ENCODE measurements around the gene DCTN2. TPM values are rescaled to one million over a fixed set of nuclear protein-coding genes. Genes with fewer than 3 reads are reported as not detected.
"Not testable (repeated sequence)": the region's sequence is repeated elsewhere in the genome, so short reads cannot be mapped to it uniquely, and the experiment has no call there.

The DCTN2 gene
- total RNA-seq, 1 donor from 2014 or later: 91.8 TPM

DNA sequence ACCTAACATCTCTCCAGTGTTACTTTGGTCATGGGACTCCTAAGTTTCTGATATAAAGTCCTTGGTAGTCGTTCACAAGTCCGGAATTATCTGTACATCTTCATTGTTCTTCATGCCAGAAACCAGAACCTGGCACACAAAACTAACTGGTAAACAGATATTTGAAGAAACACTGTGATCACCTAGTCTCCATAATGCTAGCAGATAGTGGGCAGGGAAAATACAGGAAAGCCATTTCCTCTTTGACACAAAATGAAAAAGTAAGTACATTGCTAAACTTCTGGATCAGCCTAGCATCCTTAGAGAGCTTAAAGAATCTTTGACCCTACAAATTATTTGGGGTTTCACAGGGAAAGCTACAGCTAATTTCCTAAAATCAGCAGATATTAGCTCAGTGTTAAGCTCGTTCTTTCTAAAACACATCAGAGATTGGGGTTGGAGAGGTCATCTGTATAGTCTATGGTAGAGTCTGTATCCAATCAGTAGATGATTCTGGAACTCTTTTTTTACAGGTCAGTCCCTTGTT, 31.5 kb downstream of the DCTN2 start:
- ATAC-seq (ENCODE audit: low read depth): no peak
- H3K36me3 Mint-ChIP-seq (ENCODE audit: low read depth): peaks cover 92% of the 10 kb centered on the region
- ChIA-PET CTCF (no interaction called here), POLR2A (interaction anchor here (0.6 to 1.8 kb wide), 8 partner anchors 11 to 107 kb away, joined by 3 to 5 read pairs (median 3); no protein-coding TSS in a partner anchor)
- intact Hi-C loops (cut with micrococcal nuclease): no loop called here
- no peaks in the 10 kb centered on the region for H3K27me3 Mint-ChIP-seq
- no peak for DNase-seq
- TF ChIP-seq, protein P1, sequence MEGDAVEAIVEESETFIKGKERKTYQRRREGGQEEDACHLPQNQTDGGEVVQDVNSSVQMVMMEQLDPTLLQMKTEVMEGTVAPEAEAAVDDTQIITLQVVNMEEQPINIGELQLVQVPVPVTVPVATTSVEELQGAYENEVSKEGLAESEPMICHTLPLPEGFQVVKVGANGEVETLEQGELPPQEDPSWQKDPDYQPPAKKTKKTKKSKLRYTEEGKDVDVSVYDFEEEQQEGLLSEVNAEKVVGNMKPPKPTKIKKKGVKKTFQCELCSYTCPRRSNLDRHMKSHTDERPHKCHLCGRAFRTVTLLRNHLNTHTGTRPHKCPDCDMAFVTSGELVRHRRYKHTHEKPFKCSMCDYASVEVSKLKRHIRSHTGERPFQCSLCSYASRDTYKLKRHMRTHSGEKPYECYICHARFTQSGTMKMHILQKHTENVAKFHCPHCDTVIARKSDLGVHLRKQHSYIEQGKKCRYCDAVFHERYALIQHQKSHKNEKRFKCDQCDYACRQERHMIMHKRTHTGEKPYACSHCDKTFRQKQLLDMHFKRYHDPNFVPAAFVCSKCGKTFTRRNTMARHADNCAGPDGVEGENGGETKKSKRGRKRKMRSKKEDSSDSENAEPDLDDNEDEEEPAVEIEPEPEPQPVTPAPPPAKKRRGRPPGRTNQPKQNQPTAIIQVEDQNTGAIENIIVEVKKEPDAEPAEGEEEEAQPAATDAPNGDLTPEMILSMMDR (IDR thresholded peaks at IDR 0.05): no peak
- peak overlapping the region; percentile 46 for H3K27ac Mint-ChIP-seq
- no peak overlapping the region for H3K4me3 Mint-ChIP-seq
- peaks cover 24% of the 10 kb centered on the region for H3K4me1 Mint-ChIP-seq
- H3K9me3 Mint-ChIP-seq: no peaks in the 10 kb centered on the region

DNA sequence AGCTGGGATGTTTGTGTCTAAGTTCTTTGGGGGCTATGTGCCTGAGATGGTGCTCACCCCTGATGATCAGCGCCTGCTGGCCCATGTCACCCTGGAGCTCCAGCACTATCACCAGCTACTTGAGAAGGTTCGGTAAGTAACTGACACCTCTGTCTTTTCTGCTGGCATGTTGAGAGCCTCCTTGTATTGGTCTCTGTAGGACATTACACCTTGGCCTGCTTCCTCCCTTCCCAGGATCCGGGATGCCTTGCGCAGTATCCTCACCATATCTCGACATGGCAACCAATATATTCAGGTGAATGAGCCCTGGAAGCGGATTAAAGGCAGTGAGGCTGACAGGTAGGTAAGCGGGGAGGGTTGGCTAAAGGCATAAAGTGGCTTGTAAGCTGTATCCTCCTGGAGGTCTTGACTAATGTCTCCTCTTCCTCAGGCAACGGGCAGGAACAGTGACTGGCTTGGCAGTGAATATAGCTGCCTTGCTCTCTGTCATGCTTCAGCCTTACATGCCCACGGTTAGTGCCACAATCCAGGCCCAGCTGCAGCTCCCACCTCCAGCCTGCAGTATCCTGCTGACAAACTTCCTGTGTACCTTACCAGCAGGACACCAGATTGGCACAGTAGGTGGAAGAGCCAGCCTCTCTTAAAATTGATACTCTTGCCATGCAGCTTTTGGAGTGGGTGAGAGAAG, 32.1 kb downstream of the DCTN2 start:
- Mint-ChIP-seq H3K27me3 (no peaks in the 10 kb centered on the region), H3K27ac (no peak overlapping the region), H3K36me3 (ENCODE audit: low read depth) (peaks cover 90% of the 10 kb centered on the region), H3K4me1 (peaks cover 21% of the 10 kb centered on the region), H3K9me3 (no peaks in the 10 kb centered on the region), H3K4me3 (no peak overlapping the region)
- TF ChIP-seq, protein P1 (IDR thresholded peaks at IDR 0.05): no peak
- DNase-seq (no peak), ATAC-seq (ENCODE audit: low read depth) (no peak)
- intact Hi-C loops (cut with micrococcal nuclease): no loop called here
- CTCF ChIA-PET: no interaction called here
- POLR2A ChIA-PET: interaction anchor here (0.6 to 1.8 kb wide), 9 partner anchors 10 to 151 kb away, joined by 3 to 7 read pairs (median 4); partner anchors contain the start of gene DCTN2

DNA sequence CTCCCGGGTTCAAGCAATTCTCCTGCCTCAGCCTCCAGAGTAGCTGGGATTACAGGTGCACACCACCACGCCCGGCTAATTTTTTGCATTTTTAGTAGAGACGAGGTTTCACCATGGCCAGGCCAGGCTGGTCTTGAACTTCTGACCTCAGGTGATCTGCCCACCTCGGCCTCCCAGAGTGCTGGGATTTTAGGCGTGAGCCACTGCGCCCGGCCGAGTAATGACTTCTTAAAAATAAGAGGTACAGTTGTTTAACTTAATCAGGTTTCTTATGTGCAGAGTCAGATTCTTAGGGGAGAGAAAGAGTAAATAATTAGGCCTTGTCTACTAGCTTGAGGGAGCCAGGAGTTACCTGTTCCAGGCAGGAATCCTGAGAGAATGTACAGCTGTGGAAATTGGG, 32.7 kb downstream of the DCTN2 start:
- H3K4me3 Mint-ChIP-seq; H3K9me3 Mint-ChIP-seq; ATAC-seq (ENCODE audit: low read depth); intact Hi-C loops (cut with micrococcal nuclease); CTCF ChIA-PET; H3K27me3 Mint-ChIP-seq; H3K27ac Mint-ChIP-seq; DNase-seq: not testable (repeated sequence)
- peaks cover 18% of the 10 kb centered on the region for H3K4me1 Mint-ChIP-seq
- POLR2A ChIA-PET: interaction anchor here (0.6 to 1.1 kb wide), 8 partner anchors 9 to 181 kb away, joined by 3 to 11 read pairs (median 6); partner anchors contain the start of genes DCTN2 and MBD6
- H3K36me3 Mint-ChIP-seq (ENCODE audit: low read depth): peaks cover 90% of the 10 kb centered on the region

DNA sequence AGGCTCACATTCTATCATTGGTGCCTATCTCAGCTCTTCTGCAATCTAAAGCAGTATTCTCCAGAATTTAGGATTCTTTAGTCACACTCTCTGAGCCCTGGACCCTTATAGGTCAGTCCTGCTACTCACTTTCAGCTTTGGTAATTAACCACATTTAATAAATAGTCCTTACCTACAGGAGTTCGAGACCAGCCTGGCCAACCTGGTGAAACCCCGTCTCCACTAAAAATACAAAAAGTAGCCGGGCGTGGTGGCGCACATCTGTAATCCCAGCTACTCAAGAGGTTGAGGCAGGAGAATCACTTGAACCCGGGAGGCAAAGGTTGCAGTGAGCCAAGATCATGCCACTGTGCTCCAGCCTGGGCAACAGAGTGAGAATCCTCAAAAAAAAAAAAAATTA, 33.3 kb downstream of the DCTN2 start:
- H3K27ac Mint-ChIP-seq; H3K27me3 Mint-ChIP-seq; H3K9me3 Mint-ChIP-seq; H3K4me3 Mint-ChIP-seq; ATAC-seq (ENCODE audit: low read depth); CTCF ChIA-PET; DNase-seq; intact Hi-C loops (cut with micrococcal nuclease): not testable (repeated sequence)
- H3K4me1 Mint-ChIP-seq: peaks cover 13% of the 10 kb centered on the region
- H3K36me3 Mint-ChIP-seq (ENCODE audit: low read depth): peaks cover 90% of the 10 kb centered on the region
- POLR2A ChIA-PET: interaction anchor here (0.6 to 1.1 kb wide), 5 partner anchors 9 to 181 kb away, joined by 3 to 11 read pairs (median 6); partner anchors contain the start of gene MBD6

DNA sequence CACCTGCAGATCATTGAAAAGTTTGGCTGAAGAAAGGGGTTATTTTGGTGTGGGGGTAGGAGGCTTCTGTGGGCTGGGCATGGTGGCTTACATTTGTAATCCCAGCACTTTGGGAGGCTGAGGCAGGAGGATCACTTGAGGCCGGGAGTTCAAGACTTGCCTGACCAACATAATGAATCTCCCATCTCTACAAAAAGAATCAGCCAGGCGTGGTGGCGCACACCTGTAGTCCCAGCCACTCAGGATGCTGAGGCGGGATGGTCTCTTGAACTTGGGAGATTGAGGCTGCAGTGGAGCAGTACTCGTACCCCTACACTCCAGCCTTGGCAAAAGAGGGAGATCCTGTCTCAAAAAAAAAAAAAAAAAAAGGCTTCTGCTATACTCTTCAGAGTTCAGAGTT, 33.7 kb downstream of the DCTN2 start:
- POLR2A ChIA-PET: interaction anchor here (1.1 kb wide), 1 partner anchor 10 kb away, joined by 3 read pairs; the partner anchor contains the start of gene MBD6
- H3K27me3 Mint-ChIP-seq: no peaks in the 10 kb centered on the region

More for the DNA sequence above, 33.7 kb downstream of the DCTN2 start:
- Mint-ChIP-seq H3K36me3 (ENCODE audit: low read depth) (peaks cover 90% of the 10 kb centered on the region), H3K4me3 (no peak overlapping the region), H3K9me3 (no peaks in the 10 kb centered on the region), H3K27ac (no peak overlapping the region), H3K4me1 (peaks cover 9% of the 10 kb centered on the region)
- intact Hi-C loops (cut with micrococcal nuclease): no loop called here
- no peak for ATAC-seq (ENCODE audit: low read depth)
- TF ChIP-seq, protein P1 (IDR thresholded peaks at IDR 0.05): no peak
- no peak for DNase-seq
- CTCF ChIA-PET: no interaction called here

Data from activated B cell treated with CpG ODN at 0.5 μM for 24 hours (primary cell).